Measurements from ENCODE around the gene MCC. TPM values are rescaled to one million over a fixed set of nuclear protein-coding genes. Genes with fewer than 3 reads are reported as not detected.

MCC gene
- total and polyA plus RNA-seq, 2 of the 4 experiments (the other 2 are of a cell fraction): 5.0 to 20.6 TPM

DNA sequence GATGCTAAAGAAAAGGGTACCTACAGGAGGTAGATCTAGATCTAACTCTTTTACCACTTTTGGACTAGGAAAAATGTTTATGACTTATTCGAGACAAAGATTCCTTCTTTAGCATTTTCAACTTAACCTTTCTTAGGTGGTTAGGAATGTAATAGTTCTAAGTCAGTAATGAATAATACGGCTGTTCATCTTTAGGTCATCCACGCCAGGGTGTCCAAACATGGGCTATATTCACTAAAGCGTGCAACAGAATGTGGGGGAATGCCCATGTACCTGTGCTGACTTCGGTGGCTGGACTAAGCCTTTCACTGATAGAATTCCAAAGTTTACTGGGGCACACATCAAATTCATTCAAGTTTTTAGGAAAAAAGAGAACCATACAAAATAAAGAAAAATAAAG, 218.2 kb downstream of the MCC start:
- Histone ChIP-seq H2AFZ (replicated peaks; ENCODE audit: low read length, poor library complexity) (no peak overlapping the region), H3K27me3 (ENCODE audit: control insufficient read depth, insufficient read depth, low read length) (no peaks in the 10 kb centered on the region), H3K9ac (ENCODE audit: low read depth, low read length) (no peak overlapping the region), H3K9me3 (ENCODE audit: control insufficient read depth, insufficient read depth, low read length) (no peaks in the 10 kb centered on the region), H3K4me1 (ENCODE audit: control insufficient read depth, insufficient read depth, low read length) (peaks cover 12% of the 10 kb centered on the region), H3K14ac (replicated peaks; ENCODE audit: low read depth, low read length) (no peak overlapping the region), H4K5ac (ENCODE audit: low read depth, low read length) (no peak overlapping the region), H3K56ac (ENCODE audit: extremely low read depth, insufficient read depth, low read length) (no peak overlapping the region), H2BK20ac (ENCODE audit: low read depth, low read length) (peak overlapping the region; percentile 79; the same call in 1 of the 2 replicates), H3K18ac (ENCODE audit: low read depth, low read length) (no peak overlapping the region), H2BK120ac (ENCODE audit: low read depth, low read length) (peak overlapping the region; percentile 34; the same call in 1 of the 2 replicates), H3K4me3 (ENCODE audit: insufficient read depth, low read depth, low read length) (no peak overlapping the region), H3K4me2 (ENCODE audit: low read depth, low read length) (no peak overlapping the region), H3K79me1 (ENCODE audit: low read depth in 1 of 2, low read length in 2 of 2) (peaks cover 21 to 63% of the 10 kb centered on the region in 2 experiments), H4K91ac (ENCODE audit: insufficient read depth, low read depth, low read length) (no peak overlapping the region), H3K9me1 (ENCODE audit: insufficient read depth, low read length) (no peaks in the 10 kb centered on the region), H3K4ac (ENCODE audit: low read depth, low read length) (no peak overlapping the region), H3K27ac (ENCODE audit: insufficient read depth, low read length) (no peak overlapping the region), H2AK5ac (ENCODE audit: low read depth, low read length) (peak overlapping the region; percentile 62; the same call in 1 of the 2 replicates), H2BK5ac (ENCODE audit: low read depth, low read length, poor library complexity, severe bottlenecking) (no peak overlapping the region), H3K23ac (ENCODE audit: low read depth, low read length) (no peak overlapping the region), H4K20me1 (ENCODE audit: insufficient read depth, low read length) (peaks cover 3% of the 10 kb centered on the region; the same call in 1 of the 2 replicates), H2AK9ac (replicated peaks; ENCODE audit: low read depth, low read length, poor library complexity) (no peak overlapping the region), H4K8ac (ENCODE audit: low read depth in 2 of 2, low read length in 2 of 2) (no peak overlapping the region), H3K36me3 (ENCODE audit: control insufficient read depth, insufficient read depth, low read length) (no peaks in the 10 kb centered on the region), H2BK15ac (ENCODE audit: low read depth, low read length) (no peak overlapping the region)
- dilution Hi-C loops (cut with HindIII; ENCODE audit: low sequenced_read_pairs, unreplicated experiment) (no loop called here), intact Hi-C loops (cut with micrococcal nuclease) (loop anchor here (5.0 kb wide), 1 partner anchor 203 kb away; no protein-coding TSS in a partner anchor), in situ Hi-C loops (cut with MboI; ENCODE audit: low sequenced_read_pairs) (no loop called here)
- no peak for DNase-seq
- 100% methylated on average over 1 of the region's 5 CpGs; no CpG with 5 or more reads in 1 of the 2 experiments for WGBS, 2 experiments (ENCODE audit: extremely low coverage in 2 of 2, insufficient read length in 1 of 2)
- no peak for ATAC-seq (ENCODE audit: low read depth)
- ChIA-PET POLR2A (ENCODE audit: unreplicated experiment) (interaction anchor here (0.5 kb wide), 1 partner anchor 103 kb away, joined by 3 read pairs; no protein-coding TSS in a partner anchor), CTCF (no interaction called here)
- BruUV-seq (replicated peaks): no TSS peak
- TF ChIP-seq CHD1 (IDR thresholded peaks at IDR 0.05; ENCODE audit: low read depth, low read length) (no peak), MAZ (IDR thresholded peaks at IDR 0.05; ENCODE audit: borderline replicate concordance, low read depth, low read length) (no peak), CEBPB (IDR thresholded peaks at IDR 0.05; ENCODE audit: low read depth, low read length) (no peak), POLR2A (IDR thresholded peaks at IDR 0.05; ENCODE audit: low read depth, low read length) (no peak), SMC3 (IDR thresholded peaks at IDR 0.05; ENCODE audit: low read depth, low read length) (no peak), RCOR1 (IDR thresholded peaks at IDR 0.05; ENCODE audit: insufficient replicate concordance, low read length) (no peak)
- TF ChIP-seq, protein P1, sequence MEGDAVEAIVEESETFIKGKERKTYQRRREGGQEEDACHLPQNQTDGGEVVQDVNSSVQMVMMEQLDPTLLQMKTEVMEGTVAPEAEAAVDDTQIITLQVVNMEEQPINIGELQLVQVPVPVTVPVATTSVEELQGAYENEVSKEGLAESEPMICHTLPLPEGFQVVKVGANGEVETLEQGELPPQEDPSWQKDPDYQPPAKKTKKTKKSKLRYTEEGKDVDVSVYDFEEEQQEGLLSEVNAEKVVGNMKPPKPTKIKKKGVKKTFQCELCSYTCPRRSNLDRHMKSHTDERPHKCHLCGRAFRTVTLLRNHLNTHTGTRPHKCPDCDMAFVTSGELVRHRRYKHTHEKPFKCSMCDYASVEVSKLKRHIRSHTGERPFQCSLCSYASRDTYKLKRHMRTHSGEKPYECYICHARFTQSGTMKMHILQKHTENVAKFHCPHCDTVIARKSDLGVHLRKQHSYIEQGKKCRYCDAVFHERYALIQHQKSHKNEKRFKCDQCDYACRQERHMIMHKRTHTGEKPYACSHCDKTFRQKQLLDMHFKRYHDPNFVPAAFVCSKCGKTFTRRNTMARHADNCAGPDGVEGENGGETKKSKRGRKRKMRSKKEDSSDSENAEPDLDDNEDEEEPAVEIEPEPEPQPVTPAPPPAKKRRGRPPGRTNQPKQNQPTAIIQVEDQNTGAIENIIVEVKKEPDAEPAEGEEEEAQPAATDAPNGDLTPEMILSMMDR (conservative IDR thresholded peaks at IDR 0.05; ENCODE audit: low read depth, low read length): no peak
- TF ChIP-seq, protein P2, sequence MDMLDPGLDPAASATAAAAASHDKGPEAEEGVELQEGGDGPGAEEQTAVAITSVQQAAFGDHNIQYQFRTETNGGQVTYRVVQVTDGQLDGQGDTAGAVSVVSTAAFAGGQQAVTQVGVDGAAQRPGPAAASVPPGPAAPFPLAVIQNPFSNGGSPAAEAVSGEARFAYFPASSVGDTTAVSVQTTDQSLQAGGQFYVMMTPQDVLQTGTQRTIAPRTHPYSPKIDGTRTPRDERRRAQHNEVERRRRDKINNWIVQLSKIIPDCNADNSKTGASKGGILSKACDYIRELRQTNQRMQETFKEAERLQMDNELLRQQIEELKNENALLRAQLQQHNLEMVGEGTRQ (IDR thresholded peaks at IDR 0.05; ENCODE audit: low read depth, low read length): no peak
